HG03045 (cell line): ENCODE data around the gene BNIP3.

ENCODE experiments used
- ATAC-seq: cut with Tn5 transposase; IDR thresholded peaks from one replicate; pipeline ENCODE4 v1.9.1; 2021; ENCODE audit warnings: mild to moderate bottlenecking, moderate library complexity; ENCODE audit not compliant: unreplicated experiment

The BNIP3 gene

DNA sequence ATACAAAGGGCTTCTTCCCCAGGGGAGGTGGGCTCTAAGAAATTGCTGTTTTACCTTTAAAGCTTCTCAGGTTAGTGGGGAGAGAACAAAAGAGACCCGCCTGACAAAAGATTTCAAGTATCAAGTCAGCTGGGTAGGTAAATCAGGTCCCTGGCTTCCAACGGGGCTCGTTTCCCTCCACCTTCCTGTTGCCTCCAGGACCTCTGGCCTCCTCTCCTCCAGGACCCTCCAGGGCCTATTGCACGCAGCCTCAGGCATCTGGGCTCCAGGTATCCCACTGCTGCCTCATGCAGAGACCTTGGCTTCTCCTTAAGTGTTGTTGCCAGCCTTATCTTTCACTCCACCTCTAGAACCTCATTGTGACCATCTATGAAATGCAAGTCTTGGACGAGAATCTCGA, 2.9 kb downstream of the BNIP3 start:
- ATAC-seq = no peak

GRCh38 chr10:131978366-131978765, 3.4 kb downstream of the BNIP3 start:
- ATAC-seq = no peak

GRCh38 chr10:131977323-131978096, 4.2 kb downstream of the BNIP3 start:
- ATAC-seq = no peak

GRCh38 chr10:131975796-131976195, 5.9 kb downstream of the BNIP3 start:
- ATAC-seq = no peak

- no peak for ATAC-seq
Observed at GRCh38 chr10:131975003-131975402, 6.7 kb downstream of the BNIP3 start.

- ATAC-seq = no peak
Observed at GRCh38 chr10:131974034-131974817, 7.5 kb downstream of the BNIP3 start.

GRCh38 chr10:131973160-131973951, 8.4 kb downstream of the BNIP3 start:
- ATAC-seq = no peak

- no peak for ATAC-seq
Observed at GRCh38 chr10:131972474-131973071, 9.2 kb downstream of the BNIP3 start.

DNA sequence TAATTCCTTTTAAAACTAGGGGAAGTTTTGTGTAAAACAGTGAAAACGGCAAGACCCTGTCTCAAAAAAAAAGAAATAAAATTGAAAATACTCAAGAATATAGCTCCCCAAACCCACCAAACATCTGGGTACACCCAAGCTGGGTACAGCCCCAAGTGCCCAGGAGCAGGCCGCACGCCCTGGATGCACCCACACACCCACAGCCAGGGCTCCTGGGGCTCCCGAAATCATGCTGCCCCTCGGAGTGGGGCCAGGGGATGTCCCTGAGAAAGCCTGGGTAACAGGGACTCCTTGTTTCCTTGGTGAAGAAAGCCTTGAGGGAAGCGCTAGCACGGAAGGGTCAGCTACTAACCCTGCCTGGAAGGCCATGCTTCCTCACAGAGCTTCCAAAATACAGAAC, 10.1 kb downstream of the BNIP3 start:
- no peak for ATAC-seq

DNA sequence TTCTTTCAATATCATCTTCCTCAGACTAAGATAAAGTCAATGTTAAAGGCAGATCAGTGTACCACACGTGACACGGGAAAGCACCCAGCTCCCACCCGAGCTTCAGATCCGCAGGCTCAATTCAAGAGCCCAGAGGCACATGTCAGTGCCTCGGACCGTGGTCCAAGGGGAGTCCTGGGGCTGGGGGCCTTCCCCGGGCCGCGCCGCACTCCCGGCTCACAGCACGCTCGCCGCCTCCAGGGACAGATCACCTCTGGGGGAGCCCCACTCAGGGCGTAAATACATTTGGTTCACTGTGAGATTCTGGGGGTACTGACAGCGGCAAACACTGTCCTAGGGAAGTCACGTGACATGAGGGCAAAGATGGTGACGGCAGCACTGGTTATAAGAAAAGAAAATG, 10.8 kb downstream of the BNIP3 start:
- no peak for ATAC-seq

DNA sequence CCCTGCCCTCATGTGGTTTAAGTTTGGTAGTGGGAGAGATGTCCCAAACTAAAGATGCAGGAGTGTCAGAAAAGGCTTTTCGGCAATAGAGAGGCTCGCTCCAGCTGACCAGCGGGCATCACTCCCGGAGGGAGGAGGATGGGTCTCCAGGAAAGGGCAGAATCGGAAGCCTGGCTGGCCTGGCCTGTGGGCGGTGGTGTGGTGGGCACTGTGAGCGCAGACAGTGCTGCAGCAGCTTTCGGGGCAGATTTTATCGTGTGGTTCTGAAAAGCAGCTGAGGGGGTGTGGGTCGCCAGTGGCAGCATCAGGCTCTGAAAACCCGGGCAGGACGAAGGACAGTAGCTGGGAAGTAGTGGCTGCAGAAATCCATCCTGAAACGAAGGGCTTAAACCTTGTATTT, 12.8 kb downstream of the BNIP3 start:
- no peak for ATAC-seq

- ATAC-seq = no peak
Observed at GRCh38 chr10:131964298-131964697, 17.4 kb downstream of the BNIP3 start.

- ATAC-seq = no peak
Observed at GRCh38 chr10:131963811-131964210, 17.9 kb downstream of the BNIP3 start.

- ATAC-seq = no peak
Observed at GRCh38 chr10:131963350-131963749, 18.4 kb downstream of the BNIP3 start.

GRCh38 chr10:131961777-131962662, 19.7 kb downstream of the BNIP3 start:
- no peak for ATAC-seq

DNA sequence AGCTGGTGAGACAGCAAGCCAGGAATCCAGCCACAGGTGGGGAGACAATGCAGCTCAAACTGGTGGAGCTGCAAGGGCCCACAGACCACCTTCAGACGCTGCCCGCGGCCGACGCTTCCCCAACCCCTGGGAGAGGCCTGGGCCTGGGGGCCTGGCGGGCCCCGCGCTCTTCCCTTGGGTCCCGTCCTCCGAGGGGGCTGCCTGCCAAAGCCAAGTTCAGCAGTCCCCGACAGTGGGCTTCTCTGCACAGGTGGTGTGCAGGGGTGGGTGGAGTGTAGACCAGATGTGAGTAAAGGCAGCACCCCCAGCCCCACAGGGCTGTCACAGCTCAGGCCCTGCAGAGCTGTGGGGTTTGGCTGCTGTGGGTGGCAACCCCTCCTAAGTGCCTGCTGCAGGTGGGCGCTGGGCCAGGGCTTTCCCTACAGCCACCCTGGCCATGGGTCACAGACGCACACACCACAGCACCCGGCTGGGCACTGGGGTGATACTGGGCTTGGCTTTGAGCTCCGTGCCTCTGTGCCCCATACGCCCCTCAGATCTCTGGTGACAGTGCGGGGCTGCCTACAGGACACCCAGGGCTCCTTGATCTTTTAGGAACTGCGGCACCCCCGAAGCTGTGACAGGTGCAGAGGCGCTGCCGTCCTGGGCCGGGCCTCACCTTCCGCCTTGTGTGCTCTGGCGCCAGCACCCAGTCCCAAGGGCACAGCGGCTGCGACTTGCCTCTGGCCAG, 20.5 kb downstream of the BNIP3 start:
- no peak for ATAC-seq

DNA sequence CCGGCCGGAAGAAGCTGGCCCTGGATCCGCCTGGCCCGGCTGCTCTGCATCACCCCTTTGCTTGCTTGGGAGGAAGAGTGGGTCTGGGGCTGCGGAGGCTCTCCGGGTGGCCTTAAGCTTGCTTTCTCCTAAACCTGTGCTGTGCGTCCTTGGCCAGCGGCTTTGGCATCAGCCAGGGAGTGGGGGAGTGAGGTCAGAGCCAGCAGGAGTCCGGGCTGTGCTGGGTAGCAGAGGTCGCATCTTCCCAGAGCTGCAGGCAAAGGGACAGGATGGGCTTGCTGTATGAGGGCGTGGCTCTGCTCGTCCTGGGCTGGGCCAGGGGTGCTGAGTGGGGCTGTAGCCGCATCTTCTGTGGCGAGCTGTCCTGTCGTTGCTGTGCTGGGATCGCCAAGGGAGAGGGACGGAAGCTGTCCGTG, 21.1 kb downstream of the BNIP3 start:
- no peak for ATAC-seq

GRCh38 chr10:131959841-131960240, 21.9 kb downstream of the BNIP3 start:
- ATAC-seq = no peak

DNA sequence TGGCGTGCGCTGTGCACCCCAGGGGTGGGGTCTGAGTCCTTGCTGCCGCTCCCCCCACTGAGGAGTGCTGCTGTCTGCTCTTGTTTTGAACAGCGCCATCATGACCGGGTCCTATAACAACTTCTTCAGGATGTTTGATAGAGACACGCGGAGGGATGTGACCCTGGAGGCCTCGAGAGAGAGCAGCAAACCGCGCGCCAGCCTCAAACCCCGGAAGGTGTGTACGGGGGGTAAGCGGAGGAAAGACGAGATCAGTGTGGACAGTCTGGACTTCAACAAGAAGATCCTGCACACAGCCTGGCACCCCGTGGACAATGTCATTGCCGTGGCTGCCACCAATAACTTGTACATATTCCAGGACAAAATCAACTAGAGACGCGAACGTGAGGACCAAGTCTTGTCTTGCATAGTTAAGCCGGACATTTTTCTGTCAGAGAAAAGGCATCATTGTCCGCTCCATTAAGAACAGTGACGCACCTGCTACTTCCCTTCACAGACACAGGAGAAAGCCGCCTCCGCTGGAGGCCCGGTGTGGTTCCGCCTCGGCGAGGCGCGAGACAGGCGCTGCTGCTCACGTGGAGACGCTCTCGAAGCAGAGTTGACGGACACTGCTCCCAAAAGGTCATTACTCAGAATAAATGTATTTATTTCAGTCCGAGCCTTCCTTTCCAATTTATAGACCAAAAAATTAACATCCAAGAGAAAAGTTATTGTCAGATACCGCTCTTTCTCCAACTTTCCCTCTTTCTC, 26.0 kb downstream of the BNIP3 start:
- ATAC-seq = no peak
